SJSA1 (cell line): ENCODE measurements around the gene EME2. TPM values are rescaled to one million over a fixed set of nuclear protein-coding genes. Genes with fewer than 3 reads are reported as not detected.

Source experiments
- DNase-seq, 2 experiments: peaks; one replicate each; pipeline ENCODE4 v3.0.0-alpha.2; 2015 to 2020; ENCODE audit warnings: low spot score in 2 of 2, low read depth in 1 of 2
- H3K27ac ChIP-seq: fragments of 250-450 bp; sonication (Bioruptor Pico); 2 replicates; pipeline ENCODE4 v1.5.1; 2020; ENCODE audit warnings: mild to moderate bottlenecking, moderate library complexity
- H3K27me3 ChIP-seq: fragments of 250-450 bp; sonication (Bioruptor Pico); replicated peaks from 2 replicates; pipeline ENCODE4 v1.5.1; 2020; ENCODE audit warnings: mild to moderate bottlenecking, moderate library complexity
- H3K36me3 ChIP-seq: fragments of 250-450 bp; sonication (Bioruptor Pico); 2 replicates; pipeline ENCODE4 v1.5.1; 2020; ENCODE audit warnings: mild to moderate bottlenecking
- H3K4me1 ChIP-seq: fragments of 250-450 bp; sonication (Bioruptor Pico); replicated peaks from 2 replicates; pipeline ENCODE4 v1.6.1; 2021; ENCODE audit warnings: mild to moderate bottlenecking
- H3K4me3 ChIP-seq: fragments of 250-450 bp; sonication (Bioruptor Pico); 2 replicates; pipeline ENCODE4 v1.5.1; 2020; ENCODE audit warnings: mild to moderate bottlenecking
- H3K9me3 ChIP-seq: fragments of 250-450 bp; sonication (Bioruptor Pico); replicated peaks from 2 replicates; pipeline ENCODE4 v1.5.1; 2020; ENCODE audit warnings: mild to moderate bottlenecking
- total RNA-seq: library from RNA; depleted of rRNA; stranded (reverse); fragments of >200 nt; shearing (Covaris generic); gene quantifications from 2 replicates; pipeline ENCODE4 v1.2.3, GENCODE V29; 2014

The EME2 gene
- total RNA-seq, 1 experiment from 2014 or later: 7.7 TPM

DNA sequence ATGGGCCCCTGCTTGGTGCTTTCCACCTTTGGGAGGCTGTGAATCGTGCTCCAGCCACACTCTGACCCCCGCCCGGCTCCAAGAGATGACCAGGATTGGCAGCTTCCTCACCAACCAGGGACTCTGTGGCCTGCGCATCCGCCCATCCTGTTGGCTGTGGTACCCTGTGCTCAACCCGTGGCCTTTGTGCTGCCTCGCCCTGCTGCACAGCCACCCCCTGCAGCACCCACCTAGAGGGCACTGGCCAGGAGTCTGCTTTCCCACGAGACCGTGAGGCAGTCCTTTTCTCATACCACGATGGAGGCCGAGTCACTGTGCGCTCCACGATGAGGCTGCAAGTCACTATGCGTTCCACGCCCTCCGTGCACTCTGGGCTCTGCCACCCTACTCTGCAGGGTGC is 20.7 kb upstream of the EME2 start:
- no peak for DNase-seq
- no peak overlapping the region for H3K4me3 ChIP-seq
- H3K27me3 ChIP-seq: no peaks in the 10 kb centered on the region
- H3K27ac ChIP-seq: no peak overlapping the region
- H3K36me3 ChIP-seq: peaks cover 88% of the 10 kb centered on the region
- H3K4me1 ChIP-seq: peaks cover 5% of the 10 kb centered on the region
- no peaks in the 10 kb centered on the region for H3K9me3 ChIP-seq

DNA sequence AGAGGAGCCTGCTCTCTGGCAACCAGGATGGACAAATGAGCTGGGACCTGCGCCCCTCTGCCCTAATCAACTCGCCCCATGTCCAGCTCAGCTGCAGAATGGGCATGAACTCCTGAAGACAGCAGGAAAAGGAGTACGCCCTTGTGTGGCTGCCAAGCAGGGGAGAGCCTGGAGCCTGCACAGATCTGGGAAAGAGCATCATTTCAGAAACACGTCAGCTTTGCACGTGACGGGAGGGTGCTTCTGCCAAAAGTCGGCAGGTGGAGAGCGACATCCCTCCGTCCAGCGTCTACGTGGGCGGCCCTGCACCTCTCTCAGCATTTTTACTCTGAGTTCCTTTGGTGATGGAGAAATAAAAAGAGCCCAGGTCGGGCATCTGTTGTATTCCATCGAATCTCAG is 19.8 kb upstream of the EME2 start:
- Histone ChIP-seq H3K9me3 (no peaks in the 10 kb centered on the region), H3K36me3 (peaks cover 84% of the 10 kb centered on the region), H3K27me3 (no peaks in the 10 kb centered on the region), H3K27ac (no peak overlapping the region), H3K4me1 (no peaks in the 10 kb centered on the region), H3K4me3 (no peak overlapping the region)
- DNase-seq: no peak

DNA sequence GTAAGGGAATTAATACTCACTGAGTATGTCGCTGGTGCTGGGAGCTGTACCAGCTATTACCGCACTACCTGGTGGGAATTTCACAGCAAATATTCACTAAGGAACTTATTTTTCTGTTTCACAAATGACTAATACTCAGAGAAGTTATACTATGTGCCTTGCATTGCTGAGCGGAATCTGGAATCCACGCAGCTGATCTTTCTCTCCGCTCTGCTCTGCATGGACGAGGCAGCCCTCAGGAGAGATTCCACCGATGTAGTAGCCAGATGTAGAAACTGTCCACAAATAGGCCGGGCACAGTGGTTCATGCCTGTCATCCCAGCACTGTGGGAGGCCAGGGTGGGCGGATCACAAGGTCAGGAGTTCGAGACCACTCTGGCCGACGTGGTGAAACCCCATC is 18.4 kb upstream of the EME2 start:
- H3K4me3 ChIP-seq: no peak overlapping the region
- no peak for DNase-seq
- peaks cover 82% of the 10 kb centered on the region for H3K36me3 ChIP-seq
- H3K4me1 ChIP-seq: no peaks in the 10 kb centered on the region
- no peaks in the 10 kb centered on the region for H3K27me3 ChIP-seq
- H3K9me3 ChIP-seq: no peaks in the 10 kb centered on the region
- no peak overlapping the region for H3K27ac ChIP-seq

DNA sequence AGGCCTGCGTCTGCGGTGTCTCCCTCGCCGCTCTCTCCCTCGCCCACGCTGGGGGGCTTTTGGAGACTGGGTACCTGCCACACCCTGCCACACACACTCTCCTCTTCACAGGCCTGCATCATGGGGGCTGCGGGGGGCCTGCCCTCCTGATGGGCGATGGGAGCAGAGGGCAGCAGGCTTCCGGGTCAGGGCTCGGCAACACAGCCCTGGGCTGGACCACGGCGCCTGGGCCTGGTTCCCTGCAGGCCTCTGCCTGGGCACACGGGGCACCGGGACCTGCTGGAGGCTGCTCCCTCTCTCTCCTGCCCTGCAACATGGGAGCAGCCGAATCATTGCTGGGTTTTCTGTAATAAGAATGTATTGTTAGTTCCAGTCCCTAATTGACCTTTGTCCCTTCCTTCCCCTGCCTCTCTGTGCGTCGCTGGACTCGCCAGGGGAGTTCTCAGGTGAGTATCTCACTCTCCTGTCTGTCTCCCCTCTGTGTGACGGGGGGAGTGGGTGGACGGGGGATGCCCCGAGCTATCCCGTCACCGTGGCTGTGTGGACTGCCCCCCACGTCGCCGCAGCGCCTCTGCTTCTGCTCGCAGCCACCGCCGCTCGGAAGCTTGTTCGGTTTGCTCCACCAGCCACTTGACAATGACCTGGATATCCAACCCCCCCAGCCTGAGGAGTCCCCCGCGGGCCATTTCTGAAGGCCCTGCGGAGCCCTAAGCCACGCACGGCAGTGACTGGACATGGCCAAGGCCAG is 14.7 kb upstream of the EME2 start:
- Histone ChIP-seq H3K36me3 (peaks cover 80% of the 10 kb centered on the region), H3K9me3 (no peaks in the 10 kb centered on the region), H3K4me1 (no peaks in the 10 kb centered on the region), H3K4me3 (no peak overlapping the region), H3K27ac (no peak overlapping the region), H3K27me3 (no peaks in the 10 kb centered on the region)
- DNase-seq: no peak

DNA sequence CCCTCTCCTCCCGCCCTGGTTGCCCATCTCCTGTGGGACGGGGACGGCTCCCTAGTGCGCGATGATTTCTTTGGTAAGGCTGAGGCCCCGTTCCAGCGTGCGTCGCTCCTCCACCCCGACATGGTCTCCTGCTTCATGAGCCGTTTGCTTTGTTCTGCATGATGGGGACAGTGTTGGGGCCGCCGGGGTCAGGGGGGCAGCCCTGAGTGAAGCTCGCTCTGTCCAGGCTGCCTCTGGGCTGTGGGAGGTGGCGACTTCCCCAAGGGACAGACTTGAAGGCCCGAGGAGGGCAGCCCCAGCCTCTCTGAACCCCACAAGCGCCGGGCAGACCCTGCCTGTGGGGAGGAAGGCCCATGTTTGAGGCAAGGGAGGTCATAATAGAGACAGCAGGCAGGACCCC is 13.7 kb upstream of the EME2 start:
- Histone ChIP-seq H3K27ac (no peak overlapping the region), H3K9me3 (no peaks in the 10 kb centered on the region), H3K27me3 (no peaks in the 10 kb centered on the region), H3K4me3 (no peak overlapping the region), H3K4me1 (no peaks in the 10 kb centered on the region), H3K36me3 (peaks cover 78% of the 10 kb centered on the region)
- no peak for DNase-seq

DNA sequence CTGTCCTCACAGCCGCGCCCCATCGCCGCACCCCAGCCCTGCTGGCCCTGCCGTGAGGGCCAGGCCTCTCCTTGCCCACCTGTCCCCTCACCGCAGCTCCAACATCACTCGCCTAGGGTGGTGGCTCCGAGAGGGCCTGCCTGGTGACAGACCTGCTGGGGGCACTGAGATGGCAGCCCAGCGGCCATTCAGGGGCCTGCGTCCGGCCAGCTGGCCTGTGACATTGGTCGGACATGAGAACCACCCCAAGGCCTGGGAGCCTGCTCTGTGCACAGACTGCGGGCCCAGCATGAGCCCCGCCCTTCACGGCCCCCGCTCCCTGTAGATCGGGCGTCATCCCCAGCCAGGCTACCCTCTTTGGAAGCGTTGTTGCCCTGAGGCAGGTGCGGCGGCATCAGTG is 13.1 kb upstream of the EME2 start:
- Histone ChIP-seq H3K36me3 (peaks cover 78% of the 10 kb centered on the region), H3K4me1 (no peaks in the 10 kb centered on the region), H3K9me3 (no peaks in the 10 kb centered on the region), H3K4me3 (no peak overlapping the region), H3K27ac (no peak overlapping the region), H3K27me3 (no peaks in the 10 kb centered on the region)
- DNase-seq: no peak

DNA sequence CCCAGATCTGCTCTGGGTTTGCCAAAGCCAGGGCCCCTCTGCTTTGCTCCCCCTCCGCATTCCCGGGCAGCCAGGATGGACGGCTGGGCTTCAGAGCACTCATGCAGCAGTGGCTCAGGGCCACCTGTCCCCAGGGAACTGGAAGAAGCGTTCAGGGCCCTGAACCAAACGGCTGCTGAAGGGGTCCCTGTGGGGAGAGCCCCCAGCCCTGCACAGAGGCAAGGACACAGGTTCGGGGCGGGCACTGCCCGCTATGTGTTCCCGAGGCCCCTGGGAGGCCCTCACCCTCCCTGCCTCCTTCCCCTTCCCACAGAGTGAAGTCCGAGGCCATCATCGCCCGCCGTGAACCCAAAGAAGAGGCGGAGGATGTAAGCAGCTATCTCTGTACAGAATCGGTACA is 11.7 kb upstream of the EME2 start:
- Histone ChIP-seq H3K4me3 (no peak overlapping the region), H3K36me3 (peaks cover 84% of the 10 kb centered on the region), H3K9me3 (no peaks in the 10 kb centered on the region), H3K27ac (no peak overlapping the region), H3K4me1 (no peaks in the 10 kb centered on the region), H3K27me3 (no peaks in the 10 kb centered on the region)
- no peak for DNase-seq

DNA sequence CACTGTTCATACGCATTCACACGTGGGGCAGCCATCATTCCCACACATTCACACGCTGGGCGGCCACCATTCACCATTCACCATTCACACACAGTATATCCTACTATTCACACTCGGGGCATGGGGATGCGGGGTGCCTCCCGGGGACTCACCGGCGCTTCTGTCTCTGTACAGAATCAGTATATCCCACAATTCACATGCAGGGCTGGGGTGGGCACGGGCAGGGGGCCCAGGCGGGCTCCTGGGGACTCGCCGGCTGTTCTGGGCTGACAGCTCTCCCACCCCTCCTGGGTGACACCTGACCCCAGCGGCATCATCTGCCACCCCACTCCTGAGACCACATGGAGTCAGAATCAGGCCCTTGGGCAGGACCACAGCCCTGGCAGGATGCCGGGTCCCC is 10.9 kb upstream of the EME2 start:
- H3K36me3 ChIP-seq: peaks cover 84% of the 10 kb centered on the region

DNA sequence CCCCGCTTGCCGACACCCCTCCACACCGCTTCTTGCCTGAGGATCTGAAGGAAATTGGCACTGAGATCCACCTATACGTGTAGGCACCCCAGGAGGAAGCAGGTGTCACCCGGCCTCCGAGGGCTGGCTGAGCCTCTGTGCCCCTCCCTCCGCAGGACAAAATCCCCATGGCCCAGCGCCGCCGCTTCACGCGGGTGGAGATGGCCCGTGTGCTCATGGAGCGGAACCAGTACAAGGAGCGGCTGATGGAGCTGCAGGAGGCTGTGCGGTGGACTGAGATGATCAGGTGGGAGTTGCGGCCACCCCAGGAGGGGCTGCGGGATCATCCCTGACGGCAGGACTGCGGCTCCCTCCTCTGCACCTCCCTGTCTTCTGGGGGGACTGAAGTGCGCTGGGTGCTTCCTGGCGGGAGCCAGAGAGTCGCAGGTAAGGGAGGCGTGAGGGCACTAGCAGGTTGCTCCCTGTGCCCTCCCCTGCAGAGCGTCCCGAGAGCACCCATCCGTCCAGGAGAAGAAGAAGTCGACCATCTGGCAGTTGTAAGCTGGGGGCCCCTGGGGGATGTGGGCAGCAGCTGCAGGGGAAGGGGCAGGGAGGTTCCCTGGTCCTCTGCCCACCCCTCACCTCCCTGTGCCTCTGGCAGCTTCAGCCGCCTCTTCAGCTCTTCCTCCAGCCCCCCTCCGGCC is 10.3 kb upstream of the EME2 start:
- Histone ChIP-seq H3K4me1 (no peaks in the 10 kb centered on the region), H3K27ac (no peak overlapping the region), H3K9me3 (no peaks in the 10 kb centered on the region), H3K36me3 (peaks cover 89% of the 10 kb centered on the region), H3K4me3 (no peak overlapping the region), H3K27me3 (no peaks in the 10 kb centered on the region)
- no peak for DNase-seq

More for the DNA sequence above, 10.9 kb upstream of the EME2 start:
- no peaks in the 10 kb centered on the region for H3K4me1 ChIP-seq
- no peak for DNase-seq
- no peak overlapping the region for H3K27ac ChIP-seq
- no peaks in the 10 kb centered on the region for H3K27me3 ChIP-seq
- H3K9me3 ChIP-seq: no peaks in the 10 kb centered on the region
- H3K4me3 ChIP-seq: no peak overlapping the region

DNA sequence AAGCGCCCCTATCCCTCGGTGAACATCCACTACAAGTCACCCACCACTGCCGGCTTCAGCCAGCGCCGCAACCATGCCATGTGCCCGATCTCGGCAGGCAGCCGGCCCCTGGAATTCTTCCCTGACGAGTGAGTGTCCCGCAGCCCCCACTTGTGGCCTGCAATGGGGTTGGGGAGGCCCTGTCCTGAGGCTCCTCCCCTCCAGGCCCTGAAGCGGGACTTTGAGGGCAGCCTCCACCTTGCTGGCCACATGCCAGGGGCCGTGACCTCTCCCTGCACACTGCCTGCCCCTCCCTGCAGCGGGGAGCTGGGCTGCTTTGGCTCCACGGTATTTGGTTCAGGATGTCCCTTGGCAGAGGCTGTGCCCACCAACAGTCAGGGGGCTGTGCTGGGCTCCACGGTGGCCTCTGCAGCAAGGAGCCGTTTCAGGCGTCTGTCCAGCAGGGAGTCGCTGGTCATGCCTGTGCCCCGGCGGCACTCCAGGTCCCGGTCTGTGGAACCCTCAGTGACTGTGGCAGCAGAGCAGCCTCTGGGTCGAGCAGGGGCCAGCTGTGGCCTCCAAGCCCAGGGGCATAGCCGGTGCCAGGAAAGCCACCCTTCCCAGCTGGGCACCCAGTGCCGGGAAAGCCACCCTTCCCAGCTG is 9.6 kb upstream of the EME2 start:
- DNase-seq: no peak
- H3K36me3 ChIP-seq: peaks cover 90% of the 10 kb centered on the region
- H3K27ac ChIP-seq: no peak overlapping the region
- no peaks in the 10 kb centered on the region for H3K27me3 ChIP-seq
- no peak overlapping the region for H3K4me3 ChIP-seq
- no peaks in the 10 kb centered on the region for H3K4me1 ChIP-seq
- no peaks in the 10 kb centered on the region for H3K9me3 ChIP-seq

DNA sequence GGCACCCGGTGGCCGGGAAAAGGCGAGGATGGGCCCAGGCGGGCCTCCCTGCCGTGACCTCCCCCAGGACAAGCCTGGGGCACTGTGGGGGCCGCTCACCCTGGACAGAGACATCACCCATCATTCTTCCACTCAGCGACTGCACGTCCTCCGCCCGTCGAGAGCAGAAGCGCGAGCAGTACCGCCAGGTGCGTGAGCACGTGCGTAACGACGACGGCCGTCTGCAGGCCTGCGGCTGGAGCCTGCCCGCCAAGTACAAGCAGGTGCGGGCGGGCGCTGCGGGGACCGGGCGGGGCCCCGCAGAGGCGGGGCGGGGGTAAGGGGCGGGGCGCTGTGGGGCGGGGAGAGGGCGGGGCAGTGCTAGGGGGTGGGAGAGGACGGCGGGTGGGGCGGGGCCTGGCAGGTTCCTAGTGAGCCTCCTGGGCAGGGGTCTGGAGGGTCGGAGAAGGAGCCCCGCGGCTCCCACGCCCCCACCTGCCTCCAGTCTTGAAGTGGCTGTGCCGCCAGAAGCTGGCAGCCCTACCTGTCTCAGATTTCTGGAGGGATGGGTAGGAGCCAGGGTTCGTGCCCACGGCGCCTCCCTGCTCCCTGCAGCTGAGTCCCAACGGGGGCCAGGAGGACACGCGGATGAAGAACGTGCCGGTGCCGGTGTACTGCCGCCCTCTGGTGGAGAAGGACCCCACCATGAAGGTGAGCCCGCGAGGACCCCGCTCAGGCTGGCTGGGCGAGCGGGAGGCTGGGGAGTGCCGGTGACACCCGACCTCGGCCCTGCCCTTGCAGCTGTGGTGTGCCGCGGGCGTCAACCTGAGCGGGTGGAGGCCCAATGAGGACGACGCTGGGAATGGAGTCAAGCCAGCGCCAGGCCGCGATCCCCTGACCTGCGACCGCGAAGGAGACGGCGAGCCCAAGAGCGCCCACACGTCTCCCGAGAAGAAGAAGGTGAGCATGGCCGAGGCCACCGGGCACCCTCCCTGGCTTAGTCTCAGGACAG is 8.8 kb upstream of the EME2 start:
- Histone ChIP-seq H3K4me1 (no peaks in the 10 kb centered on the region), H3K36me3 (peaks cover 90% of the 10 kb centered on the region), H3K27me3 (no peaks in the 10 kb centered on the region), H3K9me3 (no peaks in the 10 kb centered on the region), H3K27ac (no peak overlapping the region), H3K4me3 (no peak overlapping the region)
- no peak for DNase-seq

DNA sequence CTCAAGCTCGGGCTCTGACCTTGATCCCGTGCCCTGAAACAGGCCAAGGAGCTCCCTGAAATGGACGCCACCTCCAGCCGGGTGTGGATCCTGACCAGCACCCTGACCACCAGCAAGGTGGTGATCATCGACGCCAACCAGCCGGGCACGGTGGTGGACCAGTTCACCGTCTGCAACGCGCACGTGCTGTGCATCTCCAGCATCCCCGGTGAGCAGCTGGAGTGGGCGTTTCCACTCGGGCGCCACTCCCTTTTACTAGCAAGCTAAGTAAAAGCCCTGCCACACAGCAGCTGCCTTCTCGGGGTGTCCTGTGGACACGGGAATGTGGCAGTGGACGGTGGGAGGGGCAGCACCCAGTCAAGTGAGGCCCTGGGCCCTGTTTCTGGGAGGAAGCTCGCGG is 7.6 kb upstream of the EME2 start:
- Histone ChIP-seq H3K27ac (no peak overlapping the region), H3K27me3 (no peaks in the 10 kb centered on the region), H3K4me3 (no peak overlapping the region), H3K36me3 (peaks cover 91% of the 10 kb centered on the region), H3K4me1 (no peaks in the 10 kb centered on the region), H3K9me3 (no peaks in the 10 kb centered on the region)
- no peak for DNase-seq

DNA sequence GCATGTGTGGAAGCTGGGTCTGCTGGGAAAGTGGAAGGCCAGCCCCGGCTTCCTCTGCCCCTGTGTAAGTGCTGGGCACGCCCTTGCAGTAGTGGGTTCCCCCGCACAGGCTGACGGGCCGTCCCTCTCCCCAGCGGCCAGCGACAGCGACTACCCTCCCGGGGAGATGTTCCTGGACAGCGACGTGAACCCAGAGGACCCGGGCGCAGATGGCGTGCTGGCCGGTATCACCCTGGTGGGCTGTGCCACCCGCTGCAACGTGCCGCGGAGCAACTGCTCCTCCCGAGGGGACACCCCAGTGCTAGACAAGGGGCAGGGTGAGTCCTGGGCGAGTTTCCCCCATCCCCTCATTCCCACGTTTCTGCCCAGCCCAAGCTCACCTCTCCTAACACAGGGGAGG is 6.8 kb upstream of the EME2 start:
- Histone ChIP-seq H3K4me3 (no peak overlapping the region), H3K27me3 (no peaks in the 10 kb centered on the region), H3K27ac (no peak overlapping the region), H3K9me3 (no peaks in the 10 kb centered on the region), H3K4me1 (peaks cover 7% of the 10 kb centered on the region), H3K36me3 (peaks cover 91% of the 10 kb centered on the region)
- no peak for DNase-seq
